Measurements from ENCODE around the gene UBC.
A peak's percentile ranks its signal among the peaks of the same experiment; 100 is the strongest.
"Not testable (repeated sequence)": the region's sequence is repeated elsewhere in the genome, so short reads cannot be mapped to it uniquely, and the experiment has no call there.

Gene UBC

DNA sequence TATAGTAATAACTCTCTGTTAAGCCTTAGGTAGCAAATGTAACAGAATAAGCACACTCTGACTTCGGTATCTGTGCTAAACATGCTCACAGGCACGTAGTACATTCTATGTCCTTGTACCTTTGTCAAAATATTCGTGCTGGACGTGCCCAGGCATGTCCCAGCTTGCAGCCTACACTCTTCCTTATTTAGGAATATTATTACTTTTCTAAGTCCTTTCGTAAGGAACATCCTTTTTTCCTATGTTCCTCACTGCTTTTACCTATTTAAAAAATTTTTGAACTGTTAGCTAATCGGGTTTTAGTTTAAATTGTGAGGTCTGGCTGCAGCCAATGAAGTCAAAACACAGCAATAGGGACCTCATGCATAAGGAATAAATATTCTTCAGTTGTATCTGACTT lies 24.1 kb upstream of the UBC start:
- DNase-seq (ENCODE audit: extremely low read depth, low read depth), result no peak
- peak overlapping the region; percentile 26 for H3K4me3 ChIP-seq (replicated peaks; ENCODE audit: low read depth, low read length)
- TF ChIP-seq CTCF (IDR thresholded peaks at IDR 0.05; ENCODE audit: low read depth, low read length, missing control alignments), result no peak

- no peak overlapping the region for H3K4me3 ChIP-seq (replicated peaks; ENCODE audit: low read depth, low read length)
- DNase-seq (ENCODE audit: extremely low read depth, low read depth), result no peak
- no peak for TF ChIP-seq CTCF (IDR thresholded peaks at IDR 0.05; ENCODE audit: low read depth, low read length, missing control alignments)
These were observed 23.7 kb upstream of the UBC start for GRCh38 chr12:124938108-124938507.

GRCh38 chr12:124931528-124931927 lies 17.1 kb upstream of the UBC start:
- not testable (repeated sequence) for H3K4me3 ChIP-seq (replicated peaks; ENCODE audit: low read depth, low read length); DNase-seq (ENCODE audit: extremely low read depth, low read depth)

DNA sequence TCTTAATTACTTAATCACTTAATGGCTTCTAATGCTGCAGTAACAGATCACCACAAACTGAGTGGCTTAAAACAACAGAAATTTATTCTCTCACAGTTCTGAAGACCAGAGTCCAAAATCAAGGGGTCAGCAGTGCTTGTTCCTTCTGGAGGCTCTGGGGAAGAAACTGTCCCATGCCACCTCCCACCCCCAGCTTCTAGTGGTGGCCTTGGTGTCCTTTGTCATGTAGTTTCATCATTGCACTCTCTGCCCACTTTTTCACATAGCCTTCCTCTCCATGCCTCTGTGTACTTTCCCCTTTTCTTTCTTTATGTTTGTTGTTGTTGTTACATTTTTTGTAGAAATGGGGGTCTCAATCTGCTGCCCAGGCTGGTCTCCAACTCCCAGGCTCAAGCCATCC lies 16.1 kb upstream of the UBC start:
- TF ChIP-seq CTCF (IDR thresholded peaks at IDR 0.05; ENCODE audit: low read depth, low read length, missing control alignments), result no peak
- no peak overlapping the region for H3K4me3 ChIP-seq (replicated peaks; ENCODE audit: low read depth, low read length)
- DNase-seq (ENCODE audit: extremely low read depth, low read depth), result no peak

DNA sequence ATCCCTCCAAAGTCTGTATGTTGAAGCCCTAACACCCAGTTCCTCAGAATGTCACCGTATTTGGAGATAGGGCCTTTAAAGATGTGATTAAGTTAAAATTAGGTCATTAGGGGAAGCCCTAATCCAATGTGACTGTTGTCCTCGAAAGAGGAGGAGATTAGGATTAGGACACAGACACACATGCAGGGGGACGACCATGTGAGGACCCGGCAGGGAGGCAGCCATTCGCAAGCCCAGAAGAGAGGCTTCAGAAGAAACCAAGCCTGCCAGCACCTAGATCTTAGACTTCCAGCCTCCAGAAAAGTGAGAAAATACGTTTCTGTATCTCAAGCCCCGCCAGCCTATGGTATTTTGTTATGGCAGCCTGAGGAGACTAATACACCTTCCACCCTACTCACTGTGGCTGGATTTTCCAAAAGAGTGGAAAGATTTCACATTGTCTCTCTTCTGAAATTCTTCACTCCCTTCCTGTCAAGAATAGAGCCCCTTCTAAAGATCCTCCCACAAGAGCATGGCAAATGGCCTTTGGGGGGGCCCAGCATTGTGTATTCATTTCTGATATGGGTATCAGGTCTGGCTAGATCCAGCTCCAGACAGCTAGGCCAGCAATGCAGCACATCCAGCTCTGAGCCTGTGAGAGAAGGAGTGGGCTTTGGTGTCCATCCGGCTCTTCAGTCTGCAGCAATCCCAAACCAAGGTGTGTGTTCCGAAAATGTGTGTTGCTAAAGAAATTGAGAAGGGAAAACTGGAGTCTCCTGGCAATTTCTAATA lies 15.4 kb upstream of the UBC start:
- no peak for TF ChIP-seq CTCF (IDR thresholded peaks at IDR 0.05; ENCODE audit: low read depth, low read length, missing control alignments)
- no peak for DNase-seq (ENCODE audit: extremely low read depth, low read depth)
- H3K4me3 ChIP-seq (replicated peaks; ENCODE audit: low read depth, low read length), result no peak overlapping the region

- H3K4me3 ChIP-seq (replicated peaks; ENCODE audit: low read depth, low read length), result no peak overlapping the region
- DNase-seq (ENCODE audit: extremely low read depth, low read depth), result no peak
- TF ChIP-seq CTCF (IDR thresholded peaks at IDR 0.05; ENCODE audit: low read depth, low read length, missing control alignments), result no peak
These were observed 14.6 kb upstream of the UBC start for GRCh38 chr12:124928912-124929530.

DNA sequence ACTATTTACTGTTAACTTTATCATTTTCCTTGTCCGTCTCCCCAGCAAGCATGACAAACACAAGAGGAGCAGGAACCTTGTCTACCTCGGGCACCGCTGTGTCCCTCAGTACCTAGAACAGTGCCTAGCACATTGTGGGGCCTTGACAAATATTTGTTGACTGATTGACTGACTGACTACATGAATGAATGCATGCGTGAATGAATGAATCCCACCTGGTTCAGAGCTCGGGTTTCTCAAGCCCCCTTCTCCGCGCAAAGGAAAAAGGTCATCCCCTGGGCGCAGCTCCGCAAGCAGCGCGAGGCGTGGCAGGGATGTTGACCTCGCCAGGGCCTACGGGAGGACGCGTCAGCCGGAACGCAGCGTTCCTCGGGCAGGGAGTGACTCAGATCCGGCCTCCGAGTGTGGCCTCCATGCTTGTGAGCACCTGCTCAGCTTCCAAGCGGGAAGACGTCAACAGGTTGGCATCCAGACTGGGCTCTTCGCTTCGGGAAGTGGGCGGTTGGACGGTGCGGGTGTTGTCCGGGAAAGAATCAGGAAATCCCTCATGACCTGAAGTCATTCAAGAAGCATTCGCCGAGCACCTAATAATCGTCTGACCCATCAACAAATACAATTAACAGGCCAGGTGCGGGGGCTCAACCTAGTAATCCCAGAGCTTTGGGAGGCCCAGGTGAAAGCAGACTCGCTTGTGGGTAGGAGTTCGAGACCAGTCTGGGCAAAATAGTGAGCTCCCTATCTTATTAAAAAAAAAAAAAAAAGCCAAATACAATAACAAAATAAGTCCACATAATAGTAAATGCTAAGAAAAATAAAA lies 13.9 kb upstream of the UBC start:
- peak overlapping the region; percentile 61; the same call in 1 of the 2 replicates for H3K4me3 ChIP-seq (replicated peaks; ENCODE audit: low read depth, low read length)
- DNase-seq (ENCODE audit: extremely low read depth, low read depth), result no peak
- no peak for TF ChIP-seq CTCF (IDR thresholded peaks at IDR 0.05; ENCODE audit: low read depth, low read length, missing control alignments)

Data from HFF-Myc (cell line).